HepG2 (cell line): Measurements from ENCODE around the gene ZNF396. TPM values are rescaled to one million over a fixed set of nuclear protein-coding genes. Genes with fewer than 3 reads are reported as not detected.
A peak's percentile ranks its signal among the peaks of the same experiment; 100 is the strongest.

Source experiments
- AGO2 ChIP-seq: fragments of 200-400 bp; formaldehyde crosslinking; optimal IDR thresholded peaks from 2 replicates; pipeline ENCODE3; 2017; ENCODE audit warnings: mild to moderate bottlenecking, low read depth, low read length, moderate library complexity
- CEBPG ChIP-seq: IDR thresholded peaks from 2 replicates; pipeline ENCODE4 v1.6.1; 2016
- DNMT3B ChIP-seq: conservative IDR thresholded peaks from 2 replicates; pipeline ENCODE4 v1.6.1; 2016; ENCODE audit warnings: missing biosample characterization, control low read depth
- HOXA3 ChIP-seq: sonication (generic); formaldehyde crosslinking; IDR thresholded peaks from 2 replicates; pipeline ENCODE4 v1.5.0; 2020; ENCODE audit warnings: missing genetic modification reagents
- PPARG ChIP-seq: conservative IDR thresholded peaks from 2 replicates; pipeline ENCODE4 v1.6.1; 2016; ENCODE audit warnings: missing biosample characterization, missing genetic modification reagents
- SIX1 ChIP-seq: sonication (generic); formaldehyde crosslinking; IDR thresholded peaks from 2 replicates; pipeline ENCODE4 v1.4.0; 2020; ENCODE audit warnings: missing genetic modification reagents, borderline replicate concordance
- TAF1 ChIP-seq: sonication (generic); formaldehyde crosslinking; IDR thresholded peaks from 2 replicates; pipeline ENCODE4 v1.4.0; 2020; ENCODE audit warnings: missing genetic modification reagents
- ZFP1 ChIP-seq: IDR thresholded peaks from 2 replicates; pipeline ENCODE4 v1.6.1; 2016
- ZFY ChIP-seq: sonication (generic); formaldehyde crosslinking; IDR thresholded peaks from 2 replicates; pipeline ENCODE4 v1.4.0; 2020; ENCODE audit warnings: missing genetic modification reagents
- ZNF274 ChIP-seq: sonication (generic); formaldehyde crosslinking; IDR thresholded peaks from 2 replicates; pipeline ENCODE4 v1.5.1; 2020; ENCODE audit warnings: mild to moderate bottlenecking, missing genetic modification reagents
- ZNF557 ChIP-seq: sonication (generic); formaldehyde crosslinking; IDR thresholded peaks from 2 replicates; pipeline ENCODE4 v1.4.0; 2020; ENCODE audit warnings: missing genetic modification reagents
- ZNF569 ChIP-seq: sonication (generic); formaldehyde crosslinking; IDR thresholded peaks from 2 replicates; pipeline ENCODE4 v1.5.0; 2020; ENCODE audit warnings: mild to moderate bottlenecking, missing genetic modification reagents, moderate library complexity, borderline replicate concordance
- ZNF572 ChIP-seq: sonication (generic); formaldehyde crosslinking; IDR thresholded peaks from 2 replicates; pipeline ENCODE4 v1.5.1; 2020; ENCODE audit warnings: mild to moderate bottlenecking, missing genetic modification reagents
- ZZZ3 ChIP-seq: sonication (generic); formaldehyde crosslinking; IDR thresholded peaks from 2 replicates; pipeline ENCODE4 v1.4.0; 2020; ENCODE audit warnings: missing genetic modification reagents, mild to moderate bottlenecking, borderline replicate concordance
- polyA plus RNA-seq, 8 experiments: library from polyadenylated mRNA; depleted of rRNA in 3 of 8; stranded (reverse) in 7 of 8; unstranded in 1 of 8; fragments of >200 nt; fragmentation: Illumina TruSeq in 4 of 8; extraction: Trizol in 4 of 8; gene quantifications; 2 replicates each; pipeline versions ENCODE4 v1.2.1 to v1.2.3, GENCODE V29; 2011 to 2016; ENCODE audit warnings: low read depth in 4 of 8, missing spikeins in 1 of 8, mixed read lengths in 1 of 8; ENCODE audit not compliant: insufficient read depth in 1 of 8
- total RNA-seq, 5 experiments: library from RNA; depleted of rRNA; stranded (reverse); fragments of >200 nt; fragmentation: Illumina TruSeq; extraction: Trizol; gene quantifications; 2 replicates each; pipeline ENCODE4 v1.2.3, GENCODE V29; 2016; ENCODE audit warnings: low read depth in 1 of 5
- TF ChIP-seq, protein P1 (sequence below): sonication (generic); formaldehyde crosslinking; conservative IDR thresholded peaks from 2 replicates; pipeline ENCODE4 v1.4.0; 2020; ENCODE audit warnings: missing genetic modification reagents
- TF ChIP-seq, protein P2 (sequence below): IDR thresholded peaks from 2 replicates; pipeline ENCODE4 v1.6.1; 2016; ENCODE audit warnings: low read depth
- TF ChIP-seq, protein P3 (sequence below): sonication (generic); formaldehyde crosslinking; IDR thresholded peaks from 2 replicates; pipeline ENCODE4 v1.9.0; 2022; ENCODE audit warnings: missing genetic modification reagents, mild to moderate bottlenecking, borderline replicate concordance

The ZNF396 gene
- total and polyA plus RNA-seq, 2 of the 13 experiments (the other 11 are each of a cell fraction or from before 2014, with no cell fraction given), result 0.25 to 0.75 TPM

DNA sequence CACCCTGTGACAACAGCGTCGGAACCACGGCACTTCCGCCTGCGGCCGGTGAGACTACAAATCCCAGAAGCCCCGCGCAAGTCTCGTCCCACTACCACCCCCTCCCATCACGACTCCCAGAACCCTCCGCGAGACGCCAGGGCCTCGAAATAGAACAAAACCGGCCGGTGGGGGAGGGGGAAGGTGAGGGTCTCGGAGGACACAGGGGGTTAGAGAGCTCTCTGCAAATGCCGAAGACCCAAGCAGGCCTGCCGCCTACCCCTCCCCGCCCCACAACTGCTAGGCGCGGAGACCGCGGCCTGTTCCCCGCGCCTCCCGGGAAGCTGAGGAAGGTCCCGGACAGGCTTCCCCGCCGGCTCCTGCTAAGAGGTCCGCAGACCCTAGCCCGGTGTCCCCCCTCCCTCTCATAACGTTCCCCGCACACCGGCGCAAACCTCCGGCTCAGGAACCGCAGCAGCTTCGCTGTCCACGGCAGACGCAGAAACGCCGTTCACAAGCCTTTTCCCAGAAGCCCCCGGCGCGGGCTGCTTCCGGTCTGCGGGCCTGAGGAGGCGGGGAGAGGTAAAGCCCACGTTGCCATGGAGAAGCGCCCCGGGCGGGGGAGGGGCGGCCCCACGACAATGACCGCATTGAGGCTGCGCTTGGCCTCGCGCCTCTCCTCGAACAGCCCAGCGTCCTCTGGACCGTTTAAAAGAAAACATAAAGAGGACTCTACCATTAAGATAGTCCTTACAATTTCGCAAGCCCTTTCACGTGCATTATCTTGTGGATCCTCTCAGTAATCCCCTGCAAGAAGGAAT, 33.0 kb downstream of the ZNF396 start, which contains the start of gene ZNF24 (continued):
- TF ChIP-seq, protein P1, sequence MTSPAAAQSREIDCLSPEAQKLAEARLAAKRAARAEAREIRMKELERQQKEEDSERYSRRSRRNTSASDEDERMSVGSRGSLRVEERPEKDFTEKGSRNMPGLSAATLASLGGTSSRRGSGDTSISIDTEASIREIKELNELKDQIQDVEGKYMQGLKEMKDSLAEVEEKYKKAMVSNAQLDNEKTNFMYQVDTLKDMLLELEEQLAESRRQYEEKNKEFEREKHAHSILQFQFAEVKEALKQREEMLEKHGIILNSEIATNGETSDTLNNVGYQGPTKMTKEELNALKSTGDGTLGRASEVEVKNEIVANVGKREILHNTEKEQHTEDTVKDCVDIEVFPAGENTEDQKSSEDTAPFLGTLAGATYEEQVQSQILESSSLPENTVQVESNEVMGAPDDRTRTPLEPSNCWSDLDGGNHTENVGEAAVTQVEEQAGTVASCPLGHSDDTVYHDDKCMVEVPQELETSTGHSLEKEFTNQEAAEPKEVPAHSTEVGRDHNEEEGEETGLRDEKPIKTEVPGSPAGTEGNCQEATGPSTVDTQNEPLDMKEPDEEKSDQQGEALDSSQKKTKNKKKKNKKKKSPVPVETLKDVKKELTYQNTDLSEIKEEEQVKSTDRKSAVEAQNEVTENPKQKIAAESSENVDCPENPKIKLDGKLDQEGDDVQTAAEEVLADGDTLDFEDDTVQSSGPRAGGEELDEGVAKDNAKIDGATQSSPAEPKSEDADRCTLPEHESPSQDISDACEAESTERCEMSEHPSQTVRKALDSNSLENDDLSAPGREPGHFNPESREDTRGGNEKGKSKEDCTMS (CRISPR knock-in tag), result no peak
- TF ChIP-seq ZNF572 (CRISPR knock-in tag), result 0 out of 2 replicates have a peak, but pooled peaks have one; percentile 13
- 0 out of 2 replicates have a peak, but pooled peaks have one; percentile 47 for TF ChIP-seq ZFP1 (CRISPR knock-in tag)
- TF ChIP-seq, protein P2, sequence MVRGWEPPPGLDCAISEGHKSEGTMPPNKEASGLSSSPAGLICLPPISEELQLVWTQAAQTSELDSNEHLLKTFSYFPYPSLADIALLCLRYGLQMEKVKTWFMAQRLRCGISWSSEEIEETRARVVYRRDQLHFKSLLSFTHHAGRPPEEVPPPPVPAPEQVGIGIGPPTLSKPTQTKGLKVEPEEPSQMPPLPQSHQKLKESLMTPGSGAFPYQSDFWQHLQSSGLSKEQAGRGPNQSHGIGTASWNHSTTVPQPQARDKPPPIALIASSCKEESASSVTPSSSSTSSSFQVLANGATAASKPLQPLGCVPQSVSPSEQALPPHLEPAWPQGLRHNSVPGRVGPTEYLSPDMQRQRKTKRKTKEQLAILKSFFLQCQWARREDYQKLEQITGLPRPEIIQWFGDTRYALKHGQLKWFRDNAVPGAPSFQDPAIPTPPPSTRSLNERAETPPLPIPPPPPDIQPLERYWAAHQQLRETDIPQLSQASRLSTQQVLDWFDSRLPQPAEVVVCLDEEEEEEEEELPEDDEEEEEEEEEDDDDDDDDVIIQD, result no peak
- TF ChIP-seq ZNF274, result peak; percentile 90
- TF ChIP-seq ZFY (CRISPR knock-in tag), result peak; percentile 94
- TF ChIP-seq TAF1 (CRISPR knock-in tag), result peak; percentile 57
- TF ChIP-seq CEBPG (CRISPR knock-in tag), result peak; percentile 86
- TF ChIP-seq SIX1 (CRISPR knock-in tag), result no peak
- TF ChIP-seq HOXA3 (CRISPR knock-in tag), result peak; percentile 66
- TF ChIP-seq, protein P3, sequence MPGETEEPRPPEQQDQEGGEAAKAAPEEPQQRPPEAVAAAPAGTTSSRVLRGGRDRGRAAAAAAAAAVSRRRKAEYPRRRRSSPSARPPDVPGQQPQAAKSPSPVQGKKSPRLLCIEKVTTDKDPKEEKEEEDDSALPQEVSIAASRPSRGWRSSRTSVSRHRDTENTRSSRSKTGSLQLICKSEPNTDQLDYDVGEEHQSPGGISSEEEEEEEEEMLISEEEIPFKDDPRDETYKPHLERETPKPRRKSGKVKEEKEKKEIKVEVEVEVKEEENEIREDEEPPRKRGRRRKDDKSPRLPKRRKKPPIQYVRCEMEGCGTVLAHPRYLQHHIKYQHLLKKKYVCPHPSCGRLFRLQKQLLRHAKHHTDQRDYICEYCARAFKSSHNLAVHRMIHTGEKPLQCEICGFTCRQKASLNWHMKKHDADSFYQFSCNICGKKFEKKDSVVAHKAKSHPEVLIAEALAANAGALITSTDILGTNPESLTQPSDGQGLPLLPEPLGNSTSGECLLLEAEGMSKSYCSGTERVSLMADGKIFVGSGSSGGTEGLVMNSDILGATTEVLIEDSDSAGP (CRISPR knock-in tag), result peak; percentile 90; the same call in 1 of the 2 replicates
- TF ChIP-seq DNMT3B (CRISPR knock-in tag), result peak; percentile 51
- peak; percentile 97 for TF ChIP-seq AGO2
- peak; percentile 51; the same call in 1 of the 2 replicates for TF ChIP-seq ZZZ3 (CRISPR knock-in tag)
- 0 out of 2 replicates have a peak, but pooled peaks have one; percentile 31 for TF ChIP-seq PPARG (CRISPR knock-in tag)
- 0 out of 2 replicates have a peak, but pooled peaks have one; percentile 43 for TF ChIP-seq ZNF557
- 0 out of 2 replicates have a peak, but pooled peaks have one; percentile 21 for TF ChIP-seq ZNF569 (CRISPR knock-in tag)
